GM12878 (cell line): ENCODE measurements around the gene DNAH2. TPM values are rescaled to one million over a fixed set of nuclear protein-coding genes. Genes with fewer than 3 reads are reported as not detected.

Source experiments
- BMI1 ChIP-seq: fragments of 450-650 bp; IDR thresholded peaks from 2 replicates; pipeline ENCODE4 v1.6.1; 2016; ENCODE audit warnings: mild to moderate bottlenecking, moderate library complexity, borderline replicate concordance
- EED ChIP-seq: sonication (generic); IDR thresholded peaks from 2 replicates; pipeline ENCODE4 v1.6.1; 2016; ENCODE audit warnings: antibody characterized with exemption, low read depth
- FOS ChIP-seq: IDR thresholded peaks from 3 replicates; pipeline ENCODE4 v1.6.1; 2011; ENCODE audit warnings: borderline replicate concordance; ENCODE audit not compliant: insufficient read length; ENCODE audit errors: extremely low read depth
- FOXK2 ChIP-seq: fragments of 450-650 bp; IDR thresholded peaks from 2 replicates; pipeline ENCODE4 v1.6.1; 2017; ENCODE audit warnings: mild to moderate bottlenecking, moderate library complexity
- FOXM1 ChIP-seq: IDR thresholded peaks from 2 replicates; pipeline ENCODE4 v1.6.1; 2012; ENCODE audit warnings: low read depth, mild to moderate bottlenecking, inconsistent platforms, low read length, moderate library complexity
- HCFC1 ChIP-seq: fragments of 150-350 bp; IDR thresholded peaks from 2 replicates; pipeline ENCODE4 v1.6.1; 2014; ENCODE audit warnings: low read length
- HSF1 ChIP-seq: fragments of 150-350 bp; IDR thresholded peaks from 2 replicates; pipeline ENCODE4 v1.6.1; 2014; ENCODE audit warnings: mild to moderate bottlenecking, low read depth, low read length
- KAT2A ChIP-seq: conservative IDR thresholded peaks from 2 replicates; pipeline ENCODE4 v1.6.1; 2011; ENCODE audit warnings: low read depth, low read length; ENCODE audit not compliant: control insufficient read depth
- KDM1A ChIP-seq: fragments of 200-600 bp; sonication (generic); IDR thresholded peaks from 2 replicates; pipeline ENCODE4 v1.6.1; 2016; ENCODE audit warnings: borderline replicate concordance
- LARP7 ChIP-seq: fragments of 450-650 bp; IDR thresholded peaks from 2 replicates; pipeline ENCODE4 v1.6.1; 2017; ENCODE audit warnings: mild to moderate bottlenecking
- NFIC ChIP-seq: IDR thresholded peaks from 2 replicates; pipeline ENCODE4 v1.6.1; 2012; ENCODE audit warnings: low read depth, mild to moderate bottlenecking, inconsistent platforms, low read length, moderate library complexity
- NFXL1 ChIP-seq: fragments of 450-650 bp; IDR thresholded peaks from 2 replicates; pipeline ENCODE4 v1.6.1; 2017; ENCODE audit warnings: antibody characterized with exemption, mild to moderate bottlenecking, borderline replicate concordance
- NFYA ChIP-seq: IDR thresholded peaks from 2 replicates; pipeline ENCODE4 v1.6.1; 2011; ENCODE audit warnings: low read depth, mild to moderate bottlenecking, low read length, improper control_type of control experiment, borderline replicate concordance
- NR2C1 ChIP-seq: fragments of 450-650 bp; IDR thresholded peaks from 2 replicates; pipeline ENCODE4 v1.6.1; 2017; ENCODE audit warnings: antibody characterized with exemption, mild to moderate bottlenecking, moderate library complexity
- POU2F2 ChIP-seq: IDR thresholded peaks from 3 replicates; pipeline ENCODE4 v1.6.1; 2011; ENCODE audit warnings: low read depth, mild to moderate bottlenecking, low read length, borderline replicate concordance
- RBBP5 ChIP-seq: fragments of 200-600 bp; sonication (generic); conservative IDR thresholded peaks from 2 replicates; pipeline ENCODE4 v1.6.1; 2016
- RFX5 ChIP-seq: IDR thresholded peaks from 2 replicates; pipeline ENCODE4 v1.6.1; 2011; ENCODE audit warnings: low read depth, low read length, improper control_type of control experiment
- SMAD1 ChIP-seq: fragments of 450-650 bp; IDR thresholded peaks from 2 replicates; pipeline ENCODE4 v1.6.1; 2018; ENCODE audit warnings: mild to moderate bottlenecking, low read depth; ENCODE audit not compliant: partially characterized antibody
- SREBF1 ChIP-seq: IDR thresholded peaks from 2 replicates; pipeline ENCODE4 v1.6.1; 2012; ENCODE audit warnings: mild to moderate bottlenecking, low read length
- TBL1XR1 ChIP-seq: IDR thresholded peaks from 2 replicates; pipeline ENCODE4 v1.6.1; 2012; ENCODE audit warnings: low read depth, low read length, improper control_type of control experiment
- ZBTB11 ChIP-seq: fragments of 450-650 bp; formaldehyde crosslinking; IDR thresholded peaks from 2 replicates; pipeline ENCODE4 v1.5.0; 2022; ENCODE audit warnings: mild to moderate bottlenecking, missing genetic modification characterization
- ZBTB4 ChIP-seq: fragments of 450-650 bp; formaldehyde crosslinking; IDR thresholded peaks from 2 replicates; pipeline ENCODE4 v1.4.0; 2022; ENCODE audit warnings: mild to moderate bottlenecking, moderate library complexity
- ZNF384 ChIP-seq: IDR thresholded peaks from 2 replicates; pipeline ENCODE4 v1.6.1; 2012; ENCODE audit warnings: low read depth, mild to moderate bottlenecking, low read length, improper control_type of control experiment, borderline replicate concordance
- ZSCAN29 ChIP-seq: fragments of 450-650 bp; IDR thresholded peaks from 2 replicates; pipeline ENCODE4 v1.6.1; 2017; ENCODE audit warnings: mild to moderate bottlenecking, moderate library complexity
- polyA plus RNA-seq, 11 experiments: library from polyadenylated mRNA; depleted of rRNA in 4 of 11; unstranded in 6 of 11; stranded (reverse) in 5 of 11; fragments of >200 nt; fragmentation: Nextera tagmentation in 4 of 11; fragmentation: Illumina TruSeq in 1 of 11; extraction: Ambion mirVana in 4 of 11; extraction: Trizol in 1 of 11; gene quantifications; 1 replicate in 1 of 11; 2 replicates in 10 of 11; pipeline versions ENCODE4 v1.2.1 to v1.2.3, GENCODE V29; 2011 to 2016; ENCODE audit warnings: inconsistent platforms in 2 of 11, missing spikeins in 2 of 11, low read depth in 1 of 11
- total RNA-seq, 4 experiments: library from RNA; depleted of rRNA in 3 of 4; stranded (reverse); fragments of >200 nt in 3 of 4; fragmentation: Illumina TruSeq in 1 of 4; extraction: Trizol in 1 of 4; gene quantifications; 2 replicates each; pipeline versions ENCODE4 v1.2.1 to v1.2.3, GENCODE V29; 2013 to 2021

DNAH2 gene
- total and polyA plus RNA-seq, 10 of the 15 experiments (the other 5 are each of a cell fraction or from before 2014, with no cell fraction given), result not detected

GRCh38 chr17:7856811-7857712 lies 139.5 kb downstream of the DNAH2 start, which contains the start of gene NAA38 (continued):
- TF ChIP-seq ZBTB4 (CRISPR knock-in tag) (no peak), SMAD1 (no peak), LARP7 (peak; percentile 75), POU2F2 (peak; percentile 36; the same call in 1 of the 3 replicates), FOXM1 (no peak; the same call in 1 of the 2 replicates), KAT2A (no peak), BMI1 (peak; percentile 94), ZSCAN29 (peak; percentile 53; the same call in 1 of the 2 replicates), SREBF1 (peak; percentile 89), NFYA (no peak), NFIC (0 out of 2 replicates have a peak, but pooled peaks have one; percentile 40), RFX5 (peak; percentile 9; the same call in 1 of the 2 replicates), ZNF384 (no peak), ZBTB11 (CRISPR knock-in tag) (no peak), EED (no peak), HSF1 (no peak), HCFC1 (peak; percentile 94), TBL1XR1 (peak; percentile 15; the same call in 1 of the 2 replicates), NR2C1 (peak; percentile 76), RBBP5 (no peak), FOS (no peak), FOXK2 (no peak), NFXL1 (no peak), KDM1A (no peak)
